Measurements from ENCODE around the gene SREK1IP1. TPM values are rescaled to one million over a fixed set of nuclear protein-coding genes. Genes with fewer than 3 reads are reported as not detected.

The SREK1IP1 gene
- total RNA-seq, 1 experiment from 2014 or later, result 31.7 TPM

DNA sequence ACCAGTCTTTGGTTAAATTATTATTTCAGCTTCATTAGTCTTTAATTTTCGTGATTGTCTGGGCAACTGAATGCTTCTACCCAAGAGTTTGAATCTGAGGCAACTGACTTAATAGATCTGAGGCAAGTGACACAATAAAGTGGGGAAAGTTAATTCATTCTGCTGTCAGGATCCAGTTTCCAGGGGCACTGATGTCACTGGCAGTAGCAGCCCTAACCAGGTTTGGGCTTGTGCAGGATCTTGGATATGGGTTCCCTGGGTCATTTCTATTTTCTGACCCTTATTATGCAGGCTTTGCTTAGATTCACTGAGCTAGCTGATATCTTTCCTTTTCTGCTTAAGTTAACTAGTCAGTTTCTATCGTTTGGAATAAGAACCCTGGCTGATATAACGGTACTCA lies 9.6 kb downstream of the SREK1IP1 start:
- POLR2A ChIA-PET (ENCODE audit: low non-redundant PET), result no interaction called here

DNA sequence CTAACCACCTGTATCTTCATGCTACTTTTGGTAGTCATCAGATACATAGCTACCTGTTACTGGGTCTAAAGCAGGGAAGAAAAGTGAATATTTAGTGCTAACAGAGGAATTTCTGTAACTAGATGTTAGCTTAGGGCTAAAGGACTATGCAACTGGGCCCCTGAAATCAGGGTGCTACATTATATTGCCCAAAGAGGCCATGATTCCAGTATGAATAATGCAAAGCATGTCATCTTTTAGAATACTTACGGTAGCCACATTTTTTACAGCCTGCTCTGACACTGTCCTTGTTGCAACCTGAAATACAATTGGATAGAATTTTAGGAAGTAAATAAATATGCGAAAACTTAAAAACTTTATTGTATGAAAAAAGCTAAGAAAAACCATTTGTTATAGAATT lies 14.4 kb downstream of the SREK1IP1 start:
- H3K27ac ChIP-seq (ENCODE audit: low read depth, low read length, poor library complexity, severe bottlenecking), result no peak overlapping the region
- no peak for DNase-seq (ENCODE audit: low spot score)
- no TSS peak for BruUV-seq (replicated peaks)
- H3K4me1 ChIP-seq (ENCODE audit: insufficient read depth, low read length, poor library complexity, severe bottlenecking), result no peaks in the 10 kb centered on the region
- no peaks in the 10 kb centered on the region for H3K9me3 ChIP-seq (ENCODE audit: low read depth, low read length, poor library complexity, severe bottlenecking)
- H3K4me3 ChIP-seq (ENCODE audit: low read depth, low read length, poor library complexity, severe bottlenecking), result no peak overlapping the region
- intact Hi-C loops (cut with micrococcal nuclease; ENCODE audit: unreplicated experiment), result no loop called here
- ChIA-PET POLR2A (ENCODE audit: low non-redundant PET) (no interaction called here), CTCF (no interaction called here)
- TF ChIP-seq, protein P1, sequence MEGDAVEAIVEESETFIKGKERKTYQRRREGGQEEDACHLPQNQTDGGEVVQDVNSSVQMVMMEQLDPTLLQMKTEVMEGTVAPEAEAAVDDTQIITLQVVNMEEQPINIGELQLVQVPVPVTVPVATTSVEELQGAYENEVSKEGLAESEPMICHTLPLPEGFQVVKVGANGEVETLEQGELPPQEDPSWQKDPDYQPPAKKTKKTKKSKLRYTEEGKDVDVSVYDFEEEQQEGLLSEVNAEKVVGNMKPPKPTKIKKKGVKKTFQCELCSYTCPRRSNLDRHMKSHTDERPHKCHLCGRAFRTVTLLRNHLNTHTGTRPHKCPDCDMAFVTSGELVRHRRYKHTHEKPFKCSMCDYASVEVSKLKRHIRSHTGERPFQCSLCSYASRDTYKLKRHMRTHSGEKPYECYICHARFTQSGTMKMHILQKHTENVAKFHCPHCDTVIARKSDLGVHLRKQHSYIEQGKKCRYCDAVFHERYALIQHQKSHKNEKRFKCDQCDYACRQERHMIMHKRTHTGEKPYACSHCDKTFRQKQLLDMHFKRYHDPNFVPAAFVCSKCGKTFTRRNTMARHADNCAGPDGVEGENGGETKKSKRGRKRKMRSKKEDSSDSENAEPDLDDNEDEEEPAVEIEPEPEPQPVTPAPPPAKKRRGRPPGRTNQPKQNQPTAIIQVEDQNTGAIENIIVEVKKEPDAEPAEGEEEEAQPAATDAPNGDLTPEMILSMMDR (conservative IDR thresholded peaks at IDR 0.05; ENCODE audit: low read depth, low read length), result no peak
- TF ChIP-seq EZH2 (IDR thresholded peaks at IDR 0.05; ENCODE audit: borderline replicate concordance, low read depth, low read length, poor library complexity, severe bottlenecking), result no peak
- peaks cover 8% of the 10 kb centered on the region for H3K36me3 ChIP-seq (ENCODE audit: insufficient read depth, low read length, poor library complexity, severe bottlenecking)
- no peaks in the 10 kb centered on the region for H3K27me3 ChIP-seq (replicated peaks; ENCODE audit: insufficient read depth, low read depth, low read length, poor library complexity)

More for the DNA sequence above, 9.6 kb downstream of the SREK1IP1 start:
- Histone ChIP-seq H3K27me3 (replicated peaks; ENCODE audit: insufficient read depth, low read depth, low read length, poor library complexity) (no peaks in the 10 kb centered on the region), H3K36me3 (ENCODE audit: insufficient read depth, low read length, poor library complexity, severe bottlenecking) (peaks cover 3% of the 10 kb centered on the region), H3K27ac (ENCODE audit: low read depth, low read length, poor library complexity, severe bottlenecking) (no peak overlapping the region), H3K4me3 (ENCODE audit: low read depth, low read length, poor library complexity, severe bottlenecking) (no peak overlapping the region), H3K9me3 (ENCODE audit: low read depth, low read length, poor library complexity, severe bottlenecking) (no peaks in the 10 kb centered on the region), H3K4me1 (ENCODE audit: insufficient read depth, low read length, poor library complexity, severe bottlenecking) (no peaks in the 10 kb centered on the region)
- no peak for DNase-seq (ENCODE audit: low spot score)
- TF ChIP-seq, protein P1 (conservative IDR thresholded peaks at IDR 0.05; ENCODE audit: low read depth, low read length), result no peak
- no peak for TF ChIP-seq EZH2 (IDR thresholded peaks at IDR 0.05; ENCODE audit: borderline replicate concordance, low read depth, low read length, poor library complexity, severe bottlenecking)
- CTCF ChIA-PET, result no interaction called here
- intact Hi-C loops (cut with micrococcal nuclease; ENCODE audit: unreplicated experiment), result no loop called here
- no TSS peak for BruUV-seq (replicated peaks)

DNA sequence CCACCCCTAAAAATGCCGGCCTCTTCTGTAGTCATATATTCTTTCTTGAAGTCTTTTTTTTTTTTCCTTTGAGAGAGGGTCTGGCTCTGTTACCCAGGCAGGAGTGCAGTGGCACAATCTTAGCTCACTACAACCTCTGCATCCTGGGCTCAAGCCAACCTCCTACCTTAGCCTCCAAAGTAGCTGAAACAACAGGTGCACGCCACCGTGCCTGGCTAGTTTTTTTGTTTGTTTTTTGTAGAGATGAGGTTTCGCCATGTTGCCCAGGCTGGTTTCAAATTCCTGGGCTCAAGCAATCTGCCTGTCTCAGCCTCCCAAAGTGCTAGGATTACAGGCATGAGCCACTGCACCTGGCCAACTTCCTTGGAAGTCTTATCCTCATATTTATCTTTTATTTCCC lies 19.1 kb downstream of the SREK1IP1 start:
- BruUV-seq (replicated peaks), result no TSS peak
- POLR2A ChIA-PET (ENCODE audit: low non-redundant PET), result interaction anchor here (0.6 kb wide), 1 partner anchor 1177 kb away, joined by 4 read pairs; the partner anchor contains the start of gene ERBIN
- Histone ChIP-seq H3K27me3 (replicated peaks; ENCODE audit: insufficient read depth, low read depth, low read length, poor library complexity) (no peaks in the 10 kb centered on the region), H3K4me1 (ENCODE audit: insufficient read depth, low read length, poor library complexity, severe bottlenecking) (no peaks in the 10 kb centered on the region), H3K27ac (ENCODE audit: low read depth, low read length, poor library complexity, severe bottlenecking) (no peak overlapping the region), H3K4me3 (ENCODE audit: low read depth, low read length, poor library complexity, severe bottlenecking) (no peak overlapping the region), H3K36me3 (ENCODE audit: insufficient read depth, low read length, poor library complexity, severe bottlenecking) (peaks cover 6% of the 10 kb centered on the region), H3K9me3 (ENCODE audit: low read depth, low read length, poor library complexity, severe bottlenecking) (no peaks in the 10 kb centered on the region)
- intact Hi-C loops (cut with micrococcal nuclease; ENCODE audit: unreplicated experiment), result no loop called here
- TF ChIP-seq, protein P1 (conservative IDR thresholded peaks at IDR 0.05; ENCODE audit: low read depth, low read length), result no peak
- TF ChIP-seq EZH2 (IDR thresholded peaks at IDR 0.05; ENCODE audit: borderline replicate concordance, low read depth, low read length, poor library complexity, severe bottlenecking), result no peak
- no peak for DNase-seq (ENCODE audit: low spot score)
- CTCF ChIA-PET, result no interaction called here
